AG08395 (cell line): ENCODE results near the gene ZNF597.

Experiments used
- DNase-seq: peaks from one replicate; pipeline ENCODE4 v3.0.0; 2012; ENCODE audit warnings: mixed read lengths, low spot score

ZNF597 gene

GRCh38 chr16:3454631-3455147 is 11.4 kb upstream of the ZNF597 start:
- no peak for DNase-seq

DNA sequence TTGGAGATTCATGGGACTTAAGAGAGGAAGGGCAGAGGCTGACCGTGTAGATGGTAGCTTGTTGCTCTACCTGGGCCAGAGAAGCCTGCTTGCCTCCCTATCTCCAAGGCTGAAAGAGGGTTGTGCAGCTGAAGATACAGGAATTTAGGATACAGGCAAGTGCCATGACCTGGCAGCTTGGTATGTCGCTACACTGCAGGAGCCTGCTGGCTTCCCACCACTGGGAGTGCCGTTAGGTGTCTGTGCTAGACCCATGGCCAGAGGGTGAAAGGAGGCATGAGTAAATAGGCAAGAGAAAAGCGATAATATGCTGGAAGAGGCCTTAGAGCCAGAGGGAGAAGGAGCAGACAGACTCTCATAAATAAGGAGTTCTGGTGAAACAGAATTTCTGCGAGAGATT is 10.8 kb upstream of the ZNF597 start:
- no peak for DNase-seq

GRCh38 chr16:3444032-3444388 is 706 bp upstream of the ZNF597 start:
- DNase-seq, result peak; percentile 73

- DNase-seq, result no peak
Observed at GRCh38 chr16:3439637-3440036, 3.7 kb downstream of the ZNF597 start.

DNA sequence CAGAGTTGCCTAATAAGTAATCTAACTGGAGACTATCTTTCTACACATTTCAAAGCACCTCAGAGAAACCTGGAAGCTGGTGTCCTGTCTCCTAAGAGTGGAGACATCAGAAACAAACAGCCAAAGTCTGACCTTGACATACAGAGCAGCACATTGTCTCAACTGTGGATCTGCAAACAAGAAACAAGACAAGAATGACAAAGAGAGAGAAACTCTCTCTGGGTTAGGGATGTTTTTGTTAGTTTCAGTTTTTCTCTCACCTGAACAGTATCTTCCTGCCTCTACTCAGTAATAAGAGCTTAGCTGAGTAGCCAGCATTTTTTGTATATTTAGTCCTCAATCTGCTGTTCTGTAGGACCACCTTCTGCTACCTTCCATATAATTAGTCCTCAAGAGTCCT is 8.9 kb downstream of the ZNF597 start:
- DNase-seq, result no peak

GRCh38 chr16:3431779-3432219 is 11.5 kb downstream of the ZNF597 start:
- DNase-seq, result peak; percentile 41

GRCh38 chr16:3413730-3414379 is 29.4 kb downstream of the ZNF597 start:
- DNase-seq, result no peak

- no peak for DNase-seq
Observed at GRCh38 chr16:3408561-3409197, 34.6 kb downstream of the ZNF597 start.

DNA sequence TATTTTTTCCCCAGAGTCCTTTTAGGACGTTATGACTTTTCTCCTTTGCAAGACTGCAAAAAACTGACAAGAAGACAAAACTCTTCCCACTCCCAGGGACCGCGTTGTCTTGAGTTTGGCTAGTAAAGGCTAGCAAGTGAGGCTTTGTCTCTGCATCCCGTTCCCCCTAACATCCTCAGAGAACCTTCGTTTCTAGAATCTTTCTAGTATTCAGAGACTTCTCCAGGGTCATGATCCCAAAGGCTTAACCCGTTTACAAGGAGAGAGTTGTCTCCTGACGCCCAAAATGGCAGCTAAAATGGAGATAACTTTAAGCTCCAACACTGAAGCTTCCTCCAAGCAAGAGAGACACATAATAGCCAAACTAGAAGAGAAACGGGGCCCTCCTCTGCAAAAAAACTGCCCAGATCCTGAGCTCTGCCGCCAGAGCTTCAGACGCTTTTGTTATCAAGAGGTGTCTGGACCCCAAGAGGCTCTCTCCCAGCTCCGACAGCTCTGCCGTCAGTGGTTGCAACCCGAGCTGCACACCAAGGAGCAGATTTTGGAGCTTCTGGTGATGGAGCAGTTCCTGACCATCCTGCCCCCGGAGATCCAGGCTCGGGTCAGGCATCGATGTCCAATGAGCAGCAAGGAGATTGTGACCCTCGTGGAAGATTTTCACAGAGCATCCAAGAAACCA is 41.4 kb downstream of the ZNF597 start:
- peak; percentile 15 for DNase-seq

- peak; percentile 100 for DNase-seq
Observed at GRCh38 chr16:3400779-3401688, 42.3 kb downstream of the ZNF597 start, which contains the start of the genes ZNF174 and ZSCAN32. Gene ZNF174, plus strand, starts transcription at chr16:3401215. Its CDS starts 790 bp downstream, at chr16:3402005. Gene ZSCAN32, minus strand, starts transcription at chr16:3401004. Its CDS starts 3,447 bp downstream, at chr16:3397557.

DNA sequence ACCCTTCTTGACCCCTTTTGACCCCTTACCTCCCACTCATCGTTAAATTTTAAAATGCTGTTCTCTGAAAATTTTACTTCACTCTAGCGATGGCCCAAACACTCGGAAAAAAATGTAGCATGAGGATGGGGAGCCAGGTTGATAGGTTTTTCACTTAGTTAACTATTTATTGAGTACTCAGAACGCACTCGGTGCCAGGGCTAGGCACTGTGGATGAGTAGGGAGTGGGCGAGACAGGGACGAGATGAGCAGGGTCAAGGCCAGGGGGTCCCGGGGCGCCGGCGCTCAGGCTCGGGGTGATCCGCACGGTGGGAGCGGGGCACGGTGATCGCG is 42.9 kb downstream of the ZNF597 start:
- no peak for DNase-seq

DNA sequence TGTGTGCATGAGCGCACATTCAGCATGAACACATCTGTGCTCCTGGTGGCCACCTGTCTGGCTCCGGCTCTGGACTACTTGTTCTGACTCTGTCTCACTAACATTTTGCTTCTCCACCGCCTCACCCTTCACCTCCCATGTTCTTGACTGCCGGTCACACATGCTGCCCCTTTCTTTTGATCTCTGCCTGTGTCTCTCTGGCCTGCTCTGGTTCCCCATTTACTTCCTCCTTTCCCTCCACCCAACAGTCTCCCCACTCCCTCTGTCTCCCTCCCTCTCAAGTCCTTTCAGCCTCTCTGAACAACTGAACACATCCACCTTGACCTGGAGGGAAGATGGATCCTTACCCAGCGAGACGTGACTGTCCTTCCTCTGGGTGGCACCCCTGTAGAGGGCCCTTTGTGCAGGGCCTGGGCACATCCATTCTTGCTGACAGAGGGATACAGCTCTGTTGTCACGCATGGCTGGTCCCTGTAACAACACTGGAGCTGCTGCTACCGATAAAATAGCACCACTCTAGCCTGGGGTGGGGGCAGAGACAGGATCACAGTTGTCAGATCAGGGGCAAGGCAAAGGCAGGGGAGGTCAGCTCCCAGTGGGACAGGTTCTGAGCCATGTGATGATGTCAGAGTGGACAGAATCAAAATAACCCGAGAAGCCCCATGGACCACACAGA is 53.5 kb downstream of the ZNF597 start:
- no peak for DNase-seq

- no peak for DNase-seq
Observed at GRCh38 chr16:3388325-3388724, 55.0 kb downstream of the ZNF597 start.

- DNase-seq, result no peak
Observed at GRCh38 chr16:3383045-3383448, 60.3 kb downstream of the ZNF597 start.
